GM13976 (cell line): ENCODE data around the gene AKTIP.

ENCODE experiments used
- DNase-seq: peaks from one replicate; pipeline ENCODE4 v3.0.0; 2012; ENCODE audit warnings: low spot score
- CTCF ChIP-seq: IDR thresholded peaks from 2 replicates; pipeline ENCODE4 v1.5.1; 2012; ENCODE audit warnings: borderline replicate concordance, mild to moderate bottlenecking; ENCODE audit not compliant: insufficient read depth; ENCODE audit errors: extremely low read depth, missing control alignments, control extremely low read depth
- in situ Hi-C: fragments of 300-500 bp; cut with MboI; formaldehyde crosslinking; loops from one replicate; pipeline ENCODE4 v1.12.0; 2022; ENCODE audit warnings: low sequenced_read_pairs, mixed read lengths, inconsistent platforms; ENCODE audit not compliant: unreplicated experiment

AKTIP gene

GRCh38 chr16:53537626-53538025 is 34.6 kb upstream of the AKTIP start:
- TF ChIP-seq CTCF, result no peak
- no peak for DNase-seq
- in situ Hi-C loops, result no loop called here

GRCh38 chr16:53534206-53534605 is 31.2 kb upstream of the AKTIP start:
- in situ Hi-C loops, result no loop called here
- TF ChIP-seq CTCF, result no peak
- DNase-seq, result no peak

DNA sequence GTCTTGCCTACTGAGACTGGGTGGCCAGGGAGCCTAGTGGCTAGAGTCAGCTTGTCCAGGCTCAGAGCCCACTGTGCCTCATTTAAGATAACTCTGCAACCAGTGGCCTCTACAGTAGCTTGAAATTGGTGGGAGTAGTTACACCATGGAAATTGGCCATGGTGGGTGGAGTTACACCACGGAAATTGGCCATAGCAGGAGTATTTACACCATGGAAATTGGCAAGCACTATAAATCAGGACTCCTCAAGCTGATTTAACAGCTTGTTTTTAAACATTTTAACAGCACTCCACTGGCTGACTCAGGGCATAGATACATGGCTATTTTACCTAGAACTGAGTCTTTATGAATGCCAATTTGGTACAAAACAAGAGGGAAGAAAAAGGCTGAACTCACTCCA is 27.7 kb upstream of the AKTIP start:
- no peak for TF ChIP-seq CTCF
- in situ Hi-C loops, result no loop called here
- DNase-seq, result no peak

- no peak for TF ChIP-seq CTCF
- no peak for DNase-seq
- in situ Hi-C loops, result no loop called here
Measured at GRCh38 chr16:53530046-53530445, 27.0 kb upstream of the AKTIP start.

GRCh38 chr16:53529513-53529912 is 26.5 kb upstream of the AKTIP start:
- DNase-seq, result no peak
- in situ Hi-C loops, result no loop called here
- TF ChIP-seq CTCF, result no peak

- no peak for DNase-seq
- TF ChIP-seq CTCF, result no peak
- in situ Hi-C loops, result no loop called here
Measured at GRCh38 chr16:53528797-53529196, 25.8 kb upstream of the AKTIP start.
